ENCODE measurements around the gene MT2A.

- TF ChIP-seq EP300 (IDR thresholded peaks at IDR 0.05) = no peak
- no peak for TF ChIP-seq POLR2A (IDR thresholded peaks at IDR 0.05)
- TF ChIP-seq CTCF (IDR thresholded peaks at IDR 0.05) = no peak
Measured at GRCh38 chr16:56577300-56577625, 31.1 kb upstream of the MT2A start.
